Stimulated activated CD4-positive, alpha-beta T cell treated with anti-CD3 and anti-CD28 coated beads, TNF-alpha, amount 100 ng/mL, for 24 hours (primary cell): ENCODE measurements around the gene C1QB.

Experiments
- DNase-seq, 3 experiments: peaks; one replicate each; pipeline ENCODE4 v3.0.0-alpha.2; 2020; ENCODE audit warnings: low read depth in 3 of 3

Gene C1QB, protein sequence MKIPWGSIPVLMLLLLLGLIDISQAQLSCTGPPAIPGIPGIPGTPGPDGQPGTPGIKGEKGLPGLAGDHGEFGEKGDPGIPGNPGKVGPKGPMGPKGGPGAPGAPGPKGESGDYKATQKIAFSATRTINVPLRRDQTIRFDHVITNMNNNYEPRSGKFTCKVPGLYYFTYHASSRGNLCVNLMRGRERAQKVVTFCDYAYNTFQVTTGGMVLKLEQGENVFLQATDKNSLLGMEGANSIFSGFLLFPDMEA

DNA sequence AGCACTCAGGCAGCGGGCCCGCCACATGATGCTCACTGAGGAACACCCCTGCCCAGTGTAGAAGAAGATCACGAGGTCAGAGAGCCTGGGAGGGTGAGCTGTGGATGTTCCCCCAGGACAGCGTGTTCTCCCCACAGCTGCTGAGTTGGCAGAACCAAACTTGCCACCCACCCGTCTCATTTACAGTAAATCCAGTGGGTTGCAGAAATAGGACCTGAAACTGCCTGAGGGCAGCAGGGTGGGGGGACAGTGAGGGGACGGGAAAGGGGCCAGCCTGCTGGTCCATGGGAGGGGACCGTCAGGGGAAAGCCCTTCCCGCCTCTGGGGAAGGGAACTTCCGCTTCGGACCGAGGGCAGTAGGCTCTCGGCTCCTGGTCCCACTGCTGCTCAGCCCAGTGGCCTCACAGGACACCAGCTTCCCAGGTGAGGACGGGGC is at the start of gene C1QB:
TSS of gene C1QB (plus strand) at position 356 of the 436 bp plus-strand sequence. CDS start 6,227 bp downstream, outside the sequence.
- DNase-seq: no peak

DNA sequence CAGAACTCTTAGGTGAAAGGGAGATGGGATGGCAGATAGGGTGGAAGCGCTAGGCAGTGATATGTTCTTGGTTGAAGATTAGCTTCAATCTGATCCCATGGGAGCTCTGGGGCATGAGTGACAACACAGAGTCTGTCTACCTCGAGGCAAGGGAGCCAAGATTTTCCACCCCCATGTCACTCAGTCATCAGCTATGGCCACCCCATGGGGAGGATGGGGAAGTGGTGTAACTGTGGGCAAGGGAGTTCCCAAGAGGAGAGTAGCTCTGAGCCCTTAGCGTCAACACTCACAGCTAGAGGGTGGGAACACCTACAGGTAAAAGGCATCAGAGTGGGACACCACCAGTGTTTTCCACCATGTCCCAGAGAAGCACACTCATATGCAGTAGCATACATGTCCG is 46.9 kb upstream of the C1QB start:
- no peak for DNase-seq

DNA sequence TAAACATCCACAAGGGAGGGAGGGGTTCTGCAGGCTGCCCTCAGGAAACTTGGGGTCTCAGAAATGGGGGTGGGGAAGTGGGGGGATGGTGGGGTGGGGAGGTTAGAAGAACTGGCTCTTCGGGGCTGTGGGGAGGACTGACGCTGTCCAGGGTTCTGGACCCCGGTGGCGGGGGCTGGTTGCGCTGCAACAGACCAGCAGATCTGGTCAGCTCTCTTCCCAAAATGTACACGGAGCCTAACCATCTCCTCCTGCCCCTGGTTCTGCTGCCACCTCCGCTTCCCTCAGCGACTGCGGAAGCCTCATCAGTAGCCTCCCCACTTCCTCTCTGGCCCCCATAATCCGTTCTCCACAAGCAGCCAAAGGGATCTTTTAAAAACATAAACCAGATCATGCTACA is 45.9 kb upstream of the C1QB start:
- no peak for DNase-seq

DNA sequence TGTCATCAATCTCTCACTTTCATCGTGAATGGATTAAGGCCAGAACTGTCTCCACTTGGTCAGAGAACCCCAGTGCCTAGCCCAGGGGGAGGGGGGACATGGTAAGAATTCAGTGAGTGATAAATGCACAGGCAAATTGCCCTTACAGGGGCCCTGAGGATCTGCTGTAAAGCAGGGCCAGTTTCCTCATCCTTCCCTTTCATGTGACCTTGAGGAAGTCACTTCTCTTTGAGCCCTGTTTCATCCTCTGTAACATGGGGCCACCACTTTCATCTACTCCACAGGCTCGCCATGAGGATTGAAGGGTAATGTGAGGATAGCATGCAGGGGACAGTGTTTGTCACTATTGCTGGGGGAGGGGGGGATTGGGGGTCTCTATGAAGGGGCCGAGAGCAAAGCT is 44.7 kb upstream of the C1QB start:
- DNase-seq: no peak

DNA sequence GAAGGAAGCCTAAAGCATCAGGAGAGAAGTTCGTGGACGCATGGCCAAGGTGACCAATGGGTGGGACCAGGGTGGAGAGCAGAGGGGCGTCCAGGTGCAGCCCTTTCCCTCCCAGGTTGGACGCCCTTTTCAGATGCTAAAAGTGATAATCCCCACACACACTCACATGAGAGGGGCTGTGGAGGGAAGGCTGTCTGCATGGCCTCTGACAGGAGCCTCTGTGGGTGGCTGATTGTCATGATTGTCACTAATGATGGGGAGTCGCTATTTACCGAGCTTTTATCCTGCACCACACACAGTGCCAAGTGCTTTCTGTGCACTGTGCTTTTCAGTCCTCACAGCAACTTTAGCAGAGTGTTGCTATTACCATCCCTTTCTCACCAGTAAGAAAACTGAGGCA is 43.7 kb upstream of the C1QB start:
- DNase-seq: no peak

DNA sequence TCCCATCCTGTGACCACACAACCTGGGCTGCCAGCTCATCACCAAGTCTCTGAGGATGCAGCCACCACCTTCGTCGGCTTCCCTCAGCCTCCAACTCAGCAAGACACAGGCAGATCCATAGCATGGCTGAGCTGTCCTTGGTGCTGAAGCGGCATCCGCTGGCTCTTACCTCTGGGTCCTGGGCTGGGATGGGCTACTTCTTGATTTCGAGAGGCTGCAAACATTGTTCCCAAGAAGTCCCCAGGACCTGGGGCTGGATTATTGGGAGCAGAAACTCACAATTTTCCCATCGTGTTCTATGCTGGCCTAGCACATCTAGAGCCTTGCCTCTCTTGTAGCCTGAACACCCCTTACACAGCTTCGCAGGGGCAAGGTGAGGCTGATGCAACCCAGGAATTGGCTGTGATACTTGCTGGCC is 41.5 kb upstream of the C1QB start:
- peak in 1 of 3 experiments; percentile 11 for DNase-seq

DNA sequence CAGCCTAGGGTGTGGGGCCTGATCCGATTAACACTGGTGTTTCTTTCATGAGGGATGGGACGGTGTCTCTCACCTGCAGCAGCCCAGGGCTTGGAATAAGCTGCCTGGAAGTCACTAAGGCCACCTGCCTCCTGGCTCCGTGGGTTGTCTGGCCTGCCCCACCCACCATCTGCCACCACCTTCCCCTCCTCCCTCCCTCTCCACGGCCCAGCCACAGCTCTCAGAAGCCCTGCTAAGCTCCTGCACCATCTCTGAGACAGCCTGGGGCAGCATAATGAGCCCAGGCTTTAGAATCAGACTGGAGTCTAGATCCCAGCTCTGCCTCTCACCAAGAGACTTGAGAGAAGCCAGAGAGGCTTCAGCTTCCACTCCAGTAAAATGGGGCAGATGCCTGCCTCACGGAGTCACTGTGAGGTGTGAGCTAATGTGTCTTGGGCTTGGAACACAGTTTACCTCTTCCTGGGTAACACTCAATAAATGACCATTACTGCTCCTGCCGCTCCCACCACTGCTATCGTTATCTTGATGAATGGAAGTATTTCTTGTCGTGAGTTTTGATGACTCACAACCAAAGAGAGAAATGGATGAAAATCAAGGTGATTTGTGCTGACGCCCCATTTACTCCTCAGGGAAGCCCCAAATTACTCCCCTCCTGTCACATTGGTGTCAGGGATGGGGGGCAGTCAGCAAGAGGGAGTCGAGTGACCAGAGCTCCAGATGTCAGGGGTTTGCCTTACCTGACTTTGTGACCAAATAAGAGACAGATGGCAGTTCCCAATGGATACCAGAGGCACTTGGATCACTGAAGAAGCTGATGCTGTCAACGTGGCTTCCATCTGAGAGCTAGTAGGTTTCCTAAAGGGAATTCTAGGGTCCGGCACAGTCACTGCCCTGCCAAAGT is 40.1 kb upstream of the C1QB start:
- DNase-seq: no peak

DNA sequence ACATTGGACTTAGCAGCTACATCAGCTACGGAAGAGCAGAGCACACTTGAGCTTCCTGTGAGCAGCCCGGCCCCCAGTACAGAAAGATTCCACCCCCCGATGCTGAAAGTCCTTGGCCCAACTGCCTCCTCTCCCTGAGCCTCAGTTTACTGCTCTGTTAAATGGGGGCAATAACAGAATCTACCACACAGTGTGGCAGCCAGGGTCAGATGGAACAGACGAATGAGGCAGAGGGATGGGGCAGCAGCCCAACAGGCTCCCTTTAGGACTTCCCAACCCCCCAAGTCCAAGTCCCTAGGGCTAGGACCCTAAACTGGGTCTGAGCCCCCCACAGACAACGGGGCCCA is 39.5 kb upstream of the C1QB start:
- DNase-seq: no peak

DNA sequence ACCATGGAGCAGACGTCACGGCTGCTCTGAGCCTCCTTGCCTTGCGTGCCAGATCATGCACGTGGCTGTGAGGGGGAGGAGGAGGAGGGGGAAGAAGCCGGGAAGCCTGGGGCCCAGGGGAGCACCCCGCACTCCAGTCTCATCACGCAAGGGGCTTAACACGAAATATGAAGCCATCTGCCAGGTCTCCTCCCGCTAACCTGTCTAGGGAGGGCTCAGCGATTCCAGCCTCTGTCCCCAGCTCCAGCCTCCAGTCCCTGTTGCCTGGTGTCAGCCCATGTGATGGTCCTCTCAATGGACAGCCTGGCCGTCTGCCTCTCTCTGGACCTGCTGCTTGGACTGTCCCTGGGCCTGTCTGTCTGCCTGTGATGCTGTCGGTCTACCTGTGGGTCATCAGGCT is 39.1 kb upstream of the C1QB start:
- no peak for DNase-seq

DNA sequence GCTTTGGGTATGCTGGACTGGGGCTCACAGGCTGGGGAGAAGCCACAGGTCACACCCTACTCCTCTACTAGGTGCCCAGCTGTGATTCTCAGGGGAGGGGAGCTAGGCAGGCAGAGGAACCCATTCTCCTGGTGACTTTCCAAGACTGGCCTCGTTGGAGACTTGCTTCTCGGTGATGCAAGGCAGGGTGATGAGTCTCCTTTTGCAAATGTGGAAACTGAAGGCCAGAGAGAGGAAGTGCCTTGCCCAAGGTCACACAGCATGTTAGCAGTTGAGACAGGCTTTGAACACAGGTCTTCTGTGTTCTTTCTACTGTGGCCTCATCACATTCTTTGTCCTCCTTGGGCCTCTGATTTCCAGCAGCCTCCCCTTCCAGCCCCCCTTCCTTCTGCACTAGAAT is 37.1 kb upstream of the C1QB start:
- no peak for DNase-seq

DNA sequence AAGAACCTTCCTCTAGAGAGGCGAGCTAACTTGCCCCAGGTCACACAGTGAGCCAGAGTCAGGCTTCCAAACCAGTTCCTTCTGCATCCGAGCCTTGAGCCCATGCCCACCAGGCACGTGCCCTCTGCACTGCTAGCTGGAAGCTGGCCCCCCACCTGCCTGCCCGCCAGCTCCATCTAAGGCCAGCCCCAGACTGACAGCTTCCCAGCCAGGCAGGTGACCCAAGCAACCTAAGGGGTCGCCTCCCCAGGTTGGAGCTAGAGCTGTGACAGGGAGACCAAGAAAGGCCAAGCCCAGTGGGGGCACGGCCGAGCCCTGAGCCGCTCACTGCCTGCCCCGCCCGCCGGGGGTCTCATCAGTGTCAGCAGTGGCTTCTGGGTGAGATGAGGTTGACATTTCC is 36.5 kb upstream of the C1QB start:
- DNase-seq: no peak

DNA sequence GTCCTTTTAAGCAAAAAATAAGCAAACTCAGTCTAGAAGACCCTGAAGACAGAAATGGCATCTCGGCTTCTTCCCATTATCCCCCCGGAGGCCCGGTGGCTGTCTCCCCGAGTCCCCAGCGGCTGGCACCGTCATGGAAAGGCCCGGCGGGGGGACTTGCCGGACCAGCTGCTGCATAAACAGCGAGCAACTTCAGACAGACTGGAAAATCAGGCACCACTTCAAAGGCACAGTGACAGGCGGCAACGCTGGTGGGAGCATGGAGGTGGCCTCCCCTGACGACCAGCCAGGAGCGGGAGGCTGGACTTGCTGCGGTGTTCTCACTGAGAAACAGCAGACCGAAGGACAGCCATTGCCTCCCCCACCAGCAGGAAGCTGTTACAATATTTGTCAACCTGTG is 35.0 kb upstream of the C1QB start:
- DNase-seq: no peak

DNA sequence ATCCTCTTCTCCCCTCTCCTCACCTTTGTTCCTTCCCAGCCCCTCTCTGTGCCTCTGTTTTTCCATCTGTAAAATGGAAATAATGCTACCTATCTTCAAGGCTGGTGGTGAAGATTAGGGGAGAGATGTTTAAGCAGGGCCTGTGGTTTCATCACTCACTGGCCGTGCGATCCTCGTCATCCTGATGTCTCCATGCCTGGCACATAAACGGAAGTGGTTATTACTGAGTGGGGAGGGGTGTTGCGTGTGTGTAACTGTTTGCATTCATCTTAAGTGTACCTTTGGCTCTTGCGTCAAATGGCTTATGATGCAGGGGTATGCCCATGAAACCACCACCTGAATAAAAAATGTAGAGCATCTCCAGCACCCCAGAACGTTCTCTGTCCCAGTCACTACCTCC is 33.8 kb upstream of the C1QB start:
- DNase-seq: no peak

DNA sequence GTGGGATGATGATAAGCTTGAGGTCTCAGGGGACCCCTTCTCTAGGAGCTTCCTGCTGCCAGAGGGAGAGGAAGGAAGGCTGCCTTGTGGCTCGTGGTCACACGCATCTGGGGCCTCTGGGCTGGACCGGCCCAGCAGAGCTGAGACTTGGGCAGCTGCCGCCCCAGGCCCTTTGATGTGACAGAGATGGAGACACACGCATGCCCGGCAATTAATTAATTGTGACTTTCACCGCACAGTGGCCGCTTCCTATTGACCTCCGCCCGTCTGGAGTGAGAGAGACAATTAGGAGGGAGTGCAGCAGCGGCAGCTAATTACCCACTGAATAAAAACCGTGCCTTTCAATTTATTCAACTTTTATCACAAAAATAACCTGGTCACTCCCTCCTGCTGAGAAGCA is 33.2 kb upstream of the C1QB start:
- DNase-seq: no peak

DNA sequence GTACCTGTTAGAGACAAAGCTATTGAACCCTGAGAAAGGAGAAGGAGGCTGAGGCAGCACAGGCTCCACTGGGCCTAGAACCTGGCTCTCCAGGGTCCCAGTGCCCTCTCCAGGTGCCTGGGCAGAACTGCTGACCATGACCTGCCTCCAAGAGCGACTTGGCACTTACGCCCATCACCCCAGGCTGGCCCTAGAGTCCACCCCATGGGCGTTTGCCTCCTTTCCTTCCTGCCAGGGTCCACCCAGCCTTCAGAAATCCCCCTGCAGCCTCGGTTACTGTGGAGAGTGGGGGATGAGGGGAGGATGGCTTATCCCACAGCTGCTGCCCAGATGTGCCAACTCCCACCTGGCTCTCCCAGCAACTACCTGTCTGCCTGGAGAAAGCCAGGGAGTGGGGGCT is 31.3 kb upstream of the C1QB start:
- no peak for DNase-seq

DNA sequence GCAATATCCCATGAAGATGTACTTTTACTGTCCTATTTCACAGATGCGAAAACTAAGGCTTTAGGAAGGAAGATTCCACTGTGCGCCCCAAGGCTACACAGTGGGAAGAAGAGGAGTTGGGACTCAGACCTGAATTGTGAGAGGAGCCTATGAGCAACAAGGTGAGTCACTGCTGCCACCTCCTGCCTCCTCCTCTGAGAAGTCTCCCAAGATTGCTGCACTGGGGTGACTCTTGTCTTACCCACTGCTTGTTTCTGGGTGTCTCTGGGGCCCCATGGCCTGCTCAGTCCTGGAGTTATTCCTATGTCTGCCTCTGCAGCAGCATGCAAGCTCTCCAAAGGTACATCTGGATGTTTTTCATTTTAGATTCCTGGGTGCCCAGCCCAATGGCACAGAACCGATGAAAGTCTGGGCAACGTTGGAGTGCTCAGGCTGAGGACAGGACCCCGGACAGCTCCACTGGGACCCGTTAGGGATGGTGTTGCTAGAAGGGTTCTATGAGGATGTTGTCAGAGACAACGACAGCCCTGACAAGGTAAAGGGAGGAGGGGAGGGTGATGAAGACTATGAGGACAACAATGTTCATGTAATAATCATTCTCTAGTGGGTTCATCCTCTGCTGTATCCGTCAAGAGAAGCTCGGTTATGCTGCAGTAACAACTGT is 27.6 kb upstream of the C1QB start:
- DNase-seq: no peak

DNA sequence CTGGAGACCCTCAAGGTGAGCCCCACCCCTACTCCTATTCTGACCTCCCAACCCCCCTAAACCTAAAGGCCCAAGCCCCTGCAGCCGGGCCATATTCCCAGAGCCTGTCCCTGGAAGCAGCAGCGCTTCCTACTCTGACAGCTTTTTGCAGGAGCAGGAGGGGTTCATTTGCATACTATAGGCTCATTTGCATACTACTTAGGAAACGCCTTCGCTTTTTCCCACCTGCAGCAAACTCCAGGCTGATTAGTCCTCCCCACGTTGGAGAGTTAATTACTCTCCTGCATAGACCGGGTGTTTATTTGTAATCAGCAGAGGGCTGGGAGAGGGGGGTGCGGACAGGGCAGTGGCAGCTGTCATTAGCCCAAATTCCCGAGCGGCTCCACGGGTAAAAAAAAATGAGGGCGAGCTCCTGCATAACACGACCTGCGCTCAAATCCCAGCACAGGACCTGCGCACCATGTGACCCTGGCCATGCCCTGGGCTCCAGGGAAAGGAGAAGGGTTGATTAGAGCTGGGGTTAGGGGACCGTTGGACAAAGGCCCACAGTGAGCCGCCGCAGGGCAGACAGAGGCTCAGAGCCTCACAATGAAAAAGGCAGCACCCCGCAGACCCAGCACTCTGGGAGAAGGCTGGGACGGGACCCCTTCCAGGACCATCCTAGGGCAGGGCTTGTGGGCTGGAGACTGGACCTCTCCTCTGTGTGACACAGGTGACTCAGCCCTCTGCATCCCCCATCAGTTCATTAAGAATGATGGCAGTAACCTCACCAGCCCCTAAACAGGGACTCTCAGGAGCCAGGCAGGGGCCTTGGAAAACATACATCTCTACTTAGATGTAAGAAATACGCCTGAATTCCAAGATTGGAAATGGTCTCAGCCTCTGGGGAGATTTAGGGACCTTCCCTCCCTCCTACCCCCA is 26.5 kb upstream of the C1QB start:
- DNase-seq: no peak

DNA sequence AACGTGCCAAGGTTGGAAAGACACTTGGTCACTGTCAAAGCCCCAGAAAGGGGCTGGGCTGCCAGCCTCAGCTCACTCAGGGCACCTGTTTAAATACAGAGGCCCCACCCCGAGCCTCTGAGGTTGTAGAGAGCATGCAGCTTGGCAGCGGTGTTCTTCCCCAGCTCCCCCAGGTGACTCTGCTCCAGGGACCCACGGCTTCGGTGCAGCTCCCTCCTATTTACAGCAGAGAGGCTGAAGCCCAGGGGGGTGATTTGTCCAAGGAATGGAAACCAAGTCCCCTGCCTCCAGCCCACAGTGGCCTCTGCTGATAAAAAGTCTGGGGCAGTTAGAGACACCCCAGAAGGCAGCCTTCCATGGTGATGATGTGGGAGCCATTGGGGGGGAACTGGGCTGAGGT is 25.7 kb upstream of the C1QB start:
- DNase-seq: no peak

DNA sequence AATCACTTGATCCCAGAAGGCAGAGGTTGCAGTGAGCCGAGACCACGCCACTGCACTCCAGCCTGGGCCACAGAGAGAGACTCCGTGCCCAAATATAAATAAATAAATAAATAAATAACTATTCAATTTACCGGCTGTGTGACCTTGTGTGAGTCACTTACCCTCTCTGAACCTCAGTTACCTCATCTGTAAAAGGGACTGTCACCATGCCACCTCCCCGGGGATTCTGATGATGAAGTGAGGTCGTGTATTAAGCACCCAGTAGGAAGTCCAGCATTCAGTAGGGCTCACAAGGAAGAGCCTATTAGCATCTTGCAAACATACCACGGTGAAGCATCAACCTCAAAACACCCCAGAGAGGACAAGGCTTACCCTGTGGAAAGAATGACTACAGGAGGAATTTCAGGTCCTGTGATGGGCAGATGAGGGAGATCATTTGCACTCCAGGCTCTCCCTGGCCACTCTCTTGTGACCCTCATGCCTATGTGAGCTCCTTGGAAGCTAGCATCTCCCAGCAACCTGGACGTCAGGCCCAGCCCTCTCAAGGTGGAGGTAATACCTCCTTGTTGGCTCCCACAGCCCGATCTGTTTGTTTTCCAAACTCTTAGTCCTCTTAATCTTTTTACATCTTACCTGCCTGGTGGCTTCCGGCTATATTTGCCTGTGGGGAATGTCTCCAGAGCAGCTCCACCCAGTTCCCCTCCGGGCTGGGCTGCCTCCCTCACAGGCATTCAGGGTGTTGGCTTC is 24.2 kb upstream of the C1QB start:
- DNase-seq: no peak

DNA sequence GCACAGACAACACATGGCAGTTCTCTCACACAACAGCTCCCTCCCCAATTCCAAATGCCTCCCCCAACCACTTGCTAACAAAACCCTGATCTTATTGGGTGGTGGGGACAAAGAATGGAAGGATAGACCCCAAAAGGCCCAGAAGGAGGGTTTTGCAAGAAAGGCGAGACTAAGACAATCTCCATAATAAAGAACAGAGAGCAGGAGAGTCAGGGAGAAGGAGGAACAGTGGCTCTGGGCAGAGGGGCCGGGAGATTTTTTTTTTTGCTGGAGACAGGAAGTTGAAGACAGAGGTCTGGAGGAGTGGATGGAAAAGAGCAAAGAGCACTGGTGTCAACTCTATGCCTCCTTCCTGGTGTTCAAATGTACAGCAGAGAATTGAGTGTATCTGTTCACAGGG is 23.1 kb upstream of the C1QB start:
- DNase-seq: no peak
